Measurements from ENCODE around the gene PSMB2.

GRCh38 chr1:35640380-35641232 lies 720 bp downstream of the PSMB2 start:
- TF ChIP-seq, protein P1, sequence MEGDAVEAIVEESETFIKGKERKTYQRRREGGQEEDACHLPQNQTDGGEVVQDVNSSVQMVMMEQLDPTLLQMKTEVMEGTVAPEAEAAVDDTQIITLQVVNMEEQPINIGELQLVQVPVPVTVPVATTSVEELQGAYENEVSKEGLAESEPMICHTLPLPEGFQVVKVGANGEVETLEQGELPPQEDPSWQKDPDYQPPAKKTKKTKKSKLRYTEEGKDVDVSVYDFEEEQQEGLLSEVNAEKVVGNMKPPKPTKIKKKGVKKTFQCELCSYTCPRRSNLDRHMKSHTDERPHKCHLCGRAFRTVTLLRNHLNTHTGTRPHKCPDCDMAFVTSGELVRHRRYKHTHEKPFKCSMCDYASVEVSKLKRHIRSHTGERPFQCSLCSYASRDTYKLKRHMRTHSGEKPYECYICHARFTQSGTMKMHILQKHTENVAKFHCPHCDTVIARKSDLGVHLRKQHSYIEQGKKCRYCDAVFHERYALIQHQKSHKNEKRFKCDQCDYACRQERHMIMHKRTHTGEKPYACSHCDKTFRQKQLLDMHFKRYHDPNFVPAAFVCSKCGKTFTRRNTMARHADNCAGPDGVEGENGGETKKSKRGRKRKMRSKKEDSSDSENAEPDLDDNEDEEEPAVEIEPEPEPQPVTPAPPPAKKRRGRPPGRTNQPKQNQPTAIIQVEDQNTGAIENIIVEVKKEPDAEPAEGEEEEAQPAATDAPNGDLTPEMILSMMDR (IDR thresholded peaks at IDR 0.05), result no peak
- no peak for TF ChIP-seq EP300 (IDR thresholded peaks at IDR 0.05)

All from sigmoid colon (tissue), 4 donors.